Measurements from ENCODE around the gene ITPKB. TPM values are rescaled to one million over a fixed set of nuclear protein-coding genes. Genes with fewer than 3 reads are reported as not detected.

Gene ITPKB
- total RNA-seq, 1 experiment from 2014 or later: 4.4 TPM

DNA sequence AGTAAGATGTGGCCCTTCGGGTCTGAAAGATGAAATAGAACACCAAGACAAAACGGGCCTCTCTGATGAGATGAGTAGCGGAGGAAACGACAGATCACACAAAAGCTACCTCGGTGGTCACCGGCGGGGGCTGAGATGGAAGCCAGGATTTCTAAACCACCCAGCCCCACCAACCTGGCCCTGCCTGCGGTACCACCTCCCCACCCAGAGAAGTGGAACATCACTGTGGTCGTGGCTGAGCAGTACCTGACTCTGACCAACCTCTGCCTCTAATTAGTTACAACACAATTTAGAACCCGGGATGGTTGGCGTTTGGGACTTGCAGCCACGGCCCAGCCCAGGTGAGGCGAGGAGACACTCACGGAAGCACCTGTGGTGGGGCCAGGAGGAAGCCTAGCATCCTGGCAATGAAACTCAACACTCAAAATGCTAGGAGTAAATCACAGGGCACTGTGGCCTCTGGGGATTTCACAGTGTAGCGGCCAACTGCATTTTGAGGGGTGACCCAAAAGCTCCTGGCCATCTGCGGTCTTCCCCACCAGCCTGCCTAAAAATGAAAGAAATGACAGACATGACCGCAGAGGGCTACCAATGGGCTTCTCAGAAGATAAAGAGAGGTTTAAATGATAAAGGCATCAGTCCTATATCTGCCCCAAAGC lies 73.4 kb downstream of the ITPKB start:
- POLR2A ChIA-PET: no interaction called here
- H3K4me1 Mint-ChIP-seq (ENCODE audit: low read depth, unreplicated experiment): no peaks in the 10 kb centered on the region

GRCh38 chr1:226664413-226665101 lies 74.5 kb downstream of the ITPKB start:
- Histone ChIP-seq H3K27me3 (replicated peaks; ENCODE audit: control insufficient read depth, insufficient read depth, low read length) (no peaks in the 10 kb centered on the region), H3K4me3 (ENCODE audit: low read depth, low read length) (no peak overlapping the region), H3K9me3 (no peaks in the 10 kb centered on the region), H3K36me3 (ENCODE audit: control insufficient read depth, insufficient read depth, low read length) (no peaks in the 10 kb centered on the region), H3K4me1 (no peaks in the 10 kb centered on the region)
- POLR2A ChIA-PET: no interaction called here
- DNase-seq: no peak
- H3K27me3 Mint-ChIP-seq (ENCODE audit: insufficient read depth, unreplicated experiment): no peaks in the 10 kb centered on the region
- H3K4me1 Mint-ChIP-seq (ENCODE audit: low read depth, unreplicated experiment): no peaks in the 10 kb centered on the region
- CTCF ChIA-PET: no interaction called here
- intact Hi-C loops (cut with micrococcal nuclease; ENCODE audit: unreplicated experiment): no loop called here
- no peak overlapping the region for H3K27ac Mint-ChIP-seq (ENCODE audit: unreplicated experiment)
- H3K36me3 Mint-ChIP-seq (ENCODE audit: insufficient read depth, unreplicated experiment): no peaks in the 10 kb centered on the region
- no peak for TF ChIP-seq CTCF (IDR thresholded peaks at IDR 0.05; ENCODE audit: insufficient read depth in 1 of 2, low read depth in 1 of 2, low read length in 1 of 2, severe bottlenecking in 1 of 2, unreplicated experiment in 1 of 2)
- H3K9me3 Mint-ChIP-seq (ENCODE audit: unreplicated experiment): no peaks in the 10 kb centered on the region
- no TSS peak for BruUV-seq (replicated peaks)
- no peak overlapping the region for H3K4me3 Mint-ChIP-seq (ENCODE audit: unreplicated experiment)

More for the DNA sequence above, 73.4 kb downstream of the ITPKB start:
- BruUV-seq (replicated peaks): no TSS peak
- Histone ChIP-seq H3K36me3 (ENCODE audit: control insufficient read depth, insufficient read depth, low read length) (no peaks in the 10 kb centered on the region), H3K27me3 (replicated peaks; ENCODE audit: control insufficient read depth, insufficient read depth, low read length) (no peaks in the 10 kb centered on the region), H3K9me3 (no peaks in the 10 kb centered on the region), H3K4me3 (ENCODE audit: low read depth, low read length) (no peak overlapping the region), H3K4me1 (no peaks in the 10 kb centered on the region)
- no peaks in the 10 kb centered on the region for H3K27me3 Mint-ChIP-seq (ENCODE audit: insufficient read depth, unreplicated experiment)
- CTCF ChIA-PET: no interaction called here
- intact Hi-C loops (cut with micrococcal nuclease; ENCODE audit: unreplicated experiment): no loop called here
- H3K9me3 Mint-ChIP-seq (ENCODE audit: unreplicated experiment): no peaks in the 10 kb centered on the region
- no peak for DNase-seq
- no peak overlapping the region for H3K27ac Mint-ChIP-seq (ENCODE audit: unreplicated experiment)
- no peaks in the 10 kb centered on the region for H3K36me3 Mint-ChIP-seq (ENCODE audit: insufficient read depth, unreplicated experiment)
- TF ChIP-seq CTCF (IDR thresholded peaks at IDR 0.05; ENCODE audit: insufficient read depth in 1 of 2, low read depth in 1 of 2, low read length in 1 of 2, severe bottlenecking in 1 of 2, unreplicated experiment in 1 of 2): no peak
- H3K4me3 Mint-ChIP-seq (ENCODE audit: unreplicated experiment): no peak overlapping the region

DNA sequence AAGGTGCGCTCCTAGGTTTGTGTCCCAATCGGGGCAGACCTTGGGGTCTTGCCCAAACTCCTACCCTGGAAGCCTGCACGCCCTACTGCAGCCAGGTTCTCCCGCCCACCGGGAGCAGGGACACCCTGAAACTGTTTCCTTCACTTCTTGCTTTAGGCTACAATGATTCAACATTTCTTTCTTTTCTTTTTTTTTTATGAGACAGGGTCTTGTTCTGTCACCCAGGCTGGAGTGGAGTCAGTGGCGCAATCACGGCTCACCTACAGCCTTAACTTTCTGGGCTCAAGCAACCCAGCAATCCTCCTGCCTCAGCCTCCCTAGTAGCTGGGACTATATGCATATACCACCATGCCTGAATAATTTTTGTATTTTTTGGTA lies 75.8 kb downstream of the ITPKB start:
- CTCF ChIA-PET: no interaction called here
- Mint-ChIP-seq H3K4me3 (ENCODE audit: unreplicated experiment) (no peak overlapping the region), H3K27ac (ENCODE audit: unreplicated experiment) (no peak overlapping the region), H3K27me3 (ENCODE audit: insufficient read depth, unreplicated experiment) (no peaks in the 10 kb centered on the region), H3K36me3 (ENCODE audit: insufficient read depth, unreplicated experiment) (no peaks in the 10 kb centered on the region), H3K9me3 (ENCODE audit: unreplicated experiment) (no peaks in the 10 kb centered on the region), H3K4me1 (ENCODE audit: low read depth, unreplicated experiment) (no peaks in the 10 kb centered on the region)
- no peak for TF ChIP-seq CTCF (IDR thresholded peaks at IDR 0.05; ENCODE audit: insufficient read depth in 1 of 2, low read depth in 1 of 2, low read length in 1 of 2, severe bottlenecking in 1 of 2, unreplicated experiment in 1 of 2)
- no peaks in the 10 kb centered on the region for H3K36me3 ChIP-seq (ENCODE audit: control insufficient read depth, insufficient read depth, low read length)
- no peaks in the 10 kb centered on the region for H3K9me3 ChIP-seq
- no peak for DNase-seq
- POLR2A ChIA-PET: no interaction called here
- H3K27me3 ChIP-seq (replicated peaks; ENCODE audit: control insufficient read depth, insufficient read depth, low read length): no peaks in the 10 kb centered on the region
- no peak overlapping the region for H3K4me3 ChIP-seq (ENCODE audit: low read depth, low read length)
- no peaks in the 10 kb centered on the region for H3K4me1 ChIP-seq
- intact Hi-C loops (cut with micrococcal nuclease; ENCODE audit: unreplicated experiment): no loop called here
- BruUV-seq (replicated peaks): no TSS peak
